CD4-positive, CD25-positive, alpha-beta regulatory T cell (primary cell): Measurements from ENCODE around the gene MCM8. TPM values are rescaled to one million over a fixed set of nuclear protein-coding genes. Genes with fewer than 3 reads are reported as not detected.

Source experiments
- ATAC-seq, 2 donors: fragments of 150-1000 bp; cut with Tn5 transposase; one replicate each; pipeline ENCODE4 v1.10.0; 2021; ENCODE audit warnings: low read depth in 2 of 2, moderate number of reproducible peaks in 2 of 2, moderate library complexity in 1 of 2
- DNase-seq, 3 donors: peaks; one replicate each; pipeline versions ENCODE4 v3.0.0 to v3.0.0-alpha.2; 2012 to 2022; ENCODE audit warnings: mixed read lengths in 1 of 3
- H3K27ac ChIP-seq: one replicate; pipeline ENCODE4 v1.7.0; 2013; ENCODE audit warnings: mild to moderate bottlenecking, low read length; ENCODE audit not compliant: insufficient read depth, poor library complexity, severe bottlenecking
- H3K27me3 ChIP-seq: one replicate; pipeline ENCODE4 v1.7.0; 2013; ENCODE audit warnings: low read length; ENCODE audit not compliant: control insufficient read depth, insufficient read depth
- H3K36me3 ChIP-seq: one replicate; pipeline ENCODE4 v1.7.0; 2013; ENCODE audit warnings: mild to moderate bottlenecking, low read length, moderate library complexity; ENCODE audit not compliant: control insufficient read depth, insufficient read depth
- H3K4me1 ChIP-seq: 2 replicates; pipeline ENCODE4 v1.7.0; 2013; ENCODE audit warnings: mild to moderate bottlenecking, low read length; ENCODE audit not compliant: insufficient read depth, control insufficient read depth, poor library complexity, severe bottlenecking
- H3K4me3 ChIP-seq: one replicate; pipeline ENCODE4 v1.7.0; 2013; ENCODE audit warnings: low read depth, mild to moderate bottlenecking, low read length, moderate library complexity
- H3K9me3 ChIP-seq, 2 experiments: 1 replicate in 1 of 2; 2 replicates in 1 of 2; pipeline ENCODE4 v1.7.0; 2013; ENCODE audit warnings: low read length in 2 of 2, mild to moderate bottlenecking in 1 of 2, moderate library complexity in 1 of 2; ENCODE audit not compliant: control insufficient read depth in 2 of 2
- H3K27ac Mint-ChIP-seq, 3 donors: one replicate each; pipeline ENCODE4 v1.8.0; 2020 to 2022; ENCODE audit warnings: mild to moderate bottlenecking in 3 of 3, mixed read lengths in 3 of 3, moderate library complexity in 2 of 3
- H3K27me3 Mint-ChIP-seq: one replicate; pipeline ENCODE4 v1.8.0; 2022; ENCODE audit warnings: mild to moderate bottlenecking, mixed read lengths
- H3K36me3 Mint-ChIP-seq: one replicate; pipeline ENCODE4 v1.8.0; 2020; ENCODE audit warnings: mixed read lengths
- H3K4me1 Mint-ChIP-seq, 4 donors: one replicate each; pipeline ENCODE4 v1.8.0; 2020 to 2022; ENCODE audit warnings: mixed read lengths in 4 of 4, mild to moderate bottlenecking in 1 of 4
- H3K4me3 Mint-ChIP-seq, 4 donors: one replicate each; pipeline ENCODE4 v1.8.0; 2020 to 2022; ENCODE audit warnings: mild to moderate bottlenecking in 4 of 4, mixed read lengths in 4 of 4, moderate library complexity in 3 of 4
- H3K9me3 Mint-ChIP-seq, 7 donors: one replicate each; pipeline ENCODE4 v1.8.0; 2020 to 2022; ENCODE audit warnings: mixed read lengths in 7 of 7, mild to moderate bottlenecking in 3 of 7, moderate library complexity in 2 of 7
- polyA plus RNA-seq, 4 donors: library from polyadenylated mRNA; unstranded; fragments of 300-500 nt; fragmentation: Illumina TruSeq; gene quantifications; one replicate each; pipeline ENCODE4 v1.2.3, GENCODE V29; 2021
- total RNA-seq: library from RNA; stranded (reverse); gene quantifications from one replicate; pipeline ENCODE4 v1.2.3, GENCODE V29; 2022

Gene MCM8
- total RNA-seq (6.4 TPM), polyA plus RNA-seq (1 to 10 TPM in 2 of 4 donors, under 1 TPM in 2; 0.52 to 1.7 (median 1.0) TPM)

DNA sequence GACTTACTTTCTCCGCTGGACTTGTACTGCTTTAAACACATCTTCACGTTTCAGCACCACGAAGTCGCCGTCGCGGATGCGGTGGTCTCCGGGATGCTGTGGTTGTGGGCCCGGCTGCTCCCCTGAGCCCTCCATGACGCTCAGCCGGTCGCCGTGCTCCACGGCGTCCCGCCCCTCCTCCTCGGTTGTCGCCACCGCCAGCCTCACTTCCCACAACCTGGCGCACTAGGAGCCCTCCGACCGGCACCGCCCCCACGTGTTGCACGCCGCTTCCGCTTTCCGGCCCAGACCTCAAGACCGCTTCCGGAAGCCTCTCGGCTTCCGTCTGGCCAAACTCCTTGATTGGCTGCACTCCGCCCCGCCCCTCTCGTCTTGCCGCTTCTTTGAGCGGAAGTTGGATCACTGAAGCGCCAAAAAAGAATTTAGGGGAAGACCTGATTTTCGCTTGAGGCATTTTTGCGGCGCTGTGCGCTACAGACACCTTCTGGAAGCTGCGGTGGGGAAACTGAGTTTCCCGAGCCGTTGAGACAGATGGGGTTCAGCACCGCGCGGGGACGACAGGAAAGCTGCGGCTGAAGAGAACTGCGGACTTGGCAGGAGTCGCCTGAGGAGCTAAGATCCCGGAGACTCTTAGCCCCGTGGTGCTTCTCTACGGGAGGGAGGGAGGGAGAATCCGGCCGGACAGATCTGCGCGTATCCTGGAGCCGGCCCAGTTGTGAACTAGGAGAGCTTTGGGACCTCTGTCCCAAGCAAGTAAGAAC is at the start of gene MCM8, which contains the start of gene TRMT6:
Gene MCM8 (plus strand): TSS at position 382 of the 761 bp plus-strand sequence. CDS start 1,364 bp downstream, outside the sequence.
Gene TRMT6 (minus strand): TSS at position 263 of the 761 bp plus-strand sequence. CDS start 128 bp downstream, at position 135.
- DNase-seq: peak; percentile 94 to 98 (median 95)
- H3K36me3 Mint-ChIP-seq: peaks cover 30% of the 10 kb centered on the region
- no peaks in the 10 kb centered on the region for H3K9me3 Mint-ChIP-seq
- H3K27ac ChIP-seq: peak within 1 kb of the TSS; percentile 83
- ATAC-seq: peak; percentile 98 to 99
- H3K4me1 Mint-ChIP-seq: peaks cover 8 to 54% (median 26%) of the 10 kb centered on the region in 4 donors
- H3K4me1 ChIP-seq: peaks cover 25% of the 10 kb centered on the region
- H3K4me3 Mint-ChIP-seq: peak within 1 kb of the TSS; percentile 92 to 100 (median 98)
- H3K27me3 ChIP-seq: no peaks in the 10 kb centered on the region
- H3K27me3 Mint-ChIP-seq: peaks cover 5% of the 10 kb centered on the region
- H3K36me3 ChIP-seq: peaks cover 47% of the 10 kb centered on the region
- H3K27ac Mint-ChIP-seq: peak within 1 kb of the TSS; percentile 91 to 99 (median 96)
- H3K9me3 ChIP-seq: no peaks in the 10 kb centered on the region
- peak within 1 kb of the TSS; percentile 91 for H3K4me3 ChIP-seq

DNA sequence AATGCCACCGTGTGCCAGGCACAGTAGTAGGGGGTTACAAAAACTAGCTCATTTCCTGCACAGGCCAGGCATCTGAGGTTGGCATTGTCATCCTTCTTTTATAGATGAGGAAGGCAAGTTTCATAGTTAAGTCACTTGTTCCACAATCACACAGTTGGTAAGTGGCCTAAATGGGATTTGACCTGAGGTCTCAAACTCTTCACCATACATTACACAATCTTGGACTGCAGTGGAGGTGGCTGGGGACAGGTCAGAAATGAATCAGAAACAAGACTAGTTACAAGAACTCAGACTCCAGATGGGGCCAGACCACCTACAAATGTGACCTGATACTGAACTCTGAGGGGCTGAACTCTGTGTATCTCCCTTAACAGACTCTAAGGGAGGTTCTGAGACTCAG is 49.5 kb upstream of the MCM8 start:
- Mint-ChIP-seq H3K27me3 (peaks cover 29% of the 10 kb centered on the region), H3K36me3 (no peaks in the 10 kb centered on the region), H3K4me3 (no peak overlapping the region), H3K9me3 (peaks cover 0 to 5% (median 0%) of the 10 kb centered on the region in 7 donors), H3K4me1 (no peaks in the 10 kb centered on the region), H3K27ac (no peak overlapping the region)
- H3K9me3 ChIP-seq: peaks cover 0 to 3% of the 10 kb centered on the region in 2 experiments
- no peaks in the 10 kb centered on the region for H3K36me3 ChIP-seq
- H3K4me1 ChIP-seq: no peaks in the 10 kb centered on the region
- ATAC-seq (no peak), DNase-seq (no peak)
- no peak overlapping the region for H3K4me3 ChIP-seq
- no peak overlapping the region for H3K27ac ChIP-seq
- peaks cover 22% of the 10 kb centered on the region for H3K27me3 ChIP-seq

DNA sequence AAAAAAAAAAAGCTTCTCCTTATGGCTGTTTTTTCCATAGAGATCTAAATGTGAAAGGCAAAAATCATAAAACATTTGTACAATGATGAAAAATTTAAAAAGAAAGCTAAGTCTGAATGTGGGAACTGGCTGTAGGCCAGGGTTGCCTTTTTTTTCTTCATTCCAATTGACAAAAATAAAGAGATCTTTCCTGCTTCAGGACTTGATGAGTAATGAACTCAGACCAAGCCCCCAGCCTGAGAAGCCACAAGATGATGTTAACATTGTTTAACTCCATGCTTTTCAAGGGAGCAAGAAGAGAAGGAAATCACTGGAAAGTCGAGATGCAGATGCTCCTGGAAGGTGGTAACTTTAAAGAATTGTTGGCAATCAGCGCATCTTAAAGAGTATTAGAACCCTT is 41.5 kb upstream of the MCM8 start:
- Histone ChIP-seq H3K27ac (no peak overlapping the region), H3K4me1 (peaks cover 9% of the 10 kb centered on the region), H3K9me3 (no peaks in the 10 kb centered on the region), H3K27me3 (peaks cover 30% of the 10 kb centered on the region), H3K36me3 (no peaks in the 10 kb centered on the region), H3K4me3 (no peak overlapping the region)
- no peak overlapping the region for H3K27ac Mint-ChIP-seq
- H3K4me3 Mint-ChIP-seq: no peak overlapping the region
- peaks cover 0 to 2% (median 0%) of the 10 kb centered on the region in 7 donors for H3K9me3 Mint-ChIP-seq
- DNase-seq: no peak
- ATAC-seq: no peak
- H3K36me3 Mint-ChIP-seq: no peaks in the 10 kb centered on the region
- H3K27me3 Mint-ChIP-seq: peaks cover 70% of the 10 kb centered on the region
- peaks cover 8 to 13% (median 10%) of the 10 kb centered on the region in 4 donors for H3K4me1 Mint-ChIP-seq

DNA sequence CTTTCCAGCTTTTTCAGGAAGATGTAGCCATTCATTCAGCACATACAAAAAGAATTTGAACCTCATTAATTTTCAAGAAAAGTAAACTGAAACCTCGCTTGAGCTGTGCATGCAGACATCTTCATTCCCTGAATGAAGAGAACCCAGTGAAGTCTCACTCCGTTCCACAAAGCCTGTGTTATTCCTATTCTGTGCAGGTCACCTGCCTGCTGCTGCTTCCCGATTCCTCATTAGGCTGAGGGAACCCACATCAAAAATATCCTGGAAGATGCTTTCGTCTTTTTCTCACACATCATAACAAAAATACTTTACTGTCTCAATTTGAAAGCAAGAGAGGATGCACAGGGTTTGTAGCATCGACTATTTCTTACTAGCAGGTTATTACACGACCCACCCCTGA is 40.3 kb upstream of the MCM8 start:
- Histone ChIP-seq H3K27me3 (peaks cover 25% of the 10 kb centered on the region), H3K27ac (no peak overlapping the region), H3K4me3 (no peak overlapping the region), H3K36me3 (no peaks in the 10 kb centered on the region), H3K4me1 (peaks cover 9% of the 10 kb centered on the region), H3K9me3 (no peaks in the 10 kb centered on the region)
- peak overlapping the region in 2 of 4 donors; percentile 12 to 24 for H3K4me3 Mint-ChIP-seq
- DNase-seq (no peak), ATAC-seq (no peak)
- peaks cover 8 to 13% (median 10%) of the 10 kb centered on the region in 4 donors for H3K4me1 Mint-ChIP-seq
- H3K36me3 Mint-ChIP-seq: no peaks in the 10 kb centered on the region
- H3K27me3 Mint-ChIP-seq: peaks cover 69% of the 10 kb centered on the region
- H3K9me3 Mint-ChIP-seq: peaks cover 0 to 2% (median 0%) of the 10 kb centered on the region in 7 donors
- no peak overlapping the region for H3K27ac Mint-ChIP-seq

DNA sequence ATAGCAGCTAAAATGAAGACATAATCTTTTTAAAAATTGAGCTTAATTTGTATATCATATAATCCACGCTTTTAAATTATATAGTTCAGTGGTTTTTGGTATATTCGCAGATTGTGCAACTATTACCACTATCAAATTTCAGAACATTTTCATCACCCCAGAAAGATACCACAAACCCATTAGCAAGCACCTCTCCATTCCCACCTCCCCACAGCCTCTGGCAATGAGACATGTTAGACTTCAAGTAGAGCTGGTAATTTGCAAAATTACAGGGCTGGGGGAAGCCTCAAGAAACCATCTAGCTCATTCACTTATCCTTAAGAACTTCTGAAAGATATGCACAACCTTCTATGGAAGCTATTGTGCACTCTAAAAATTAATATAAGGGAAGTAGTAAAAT is 37.3 kb upstream of the MCM8 start:
- Mint-ChIP-seq H3K27me3 (peaks cover 54% of the 10 kb centered on the region), H3K36me3 (no peaks in the 10 kb centered on the region), H3K4me3 (no peak overlapping the region), H3K9me3 (peaks cover 0 to 2% (median 0%) of the 10 kb centered on the region in 7 donors), H3K4me1 (peaks cover 8 to 13% (median 10%) of the 10 kb centered on the region in 4 donors), H3K27ac (no peak overlapping the region)
- Histone ChIP-seq H3K4me1 (peaks cover 9% of the 10 kb centered on the region), H3K27ac (no peak overlapping the region), H3K9me3 (no peaks in the 10 kb centered on the region), H3K36me3 (no peaks in the 10 kb centered on the region), H3K4me3 (no peak overlapping the region), H3K27me3 (peaks cover 19% of the 10 kb centered on the region)
- no peak for DNase-seq
- ATAC-seq: no peak

DNA sequence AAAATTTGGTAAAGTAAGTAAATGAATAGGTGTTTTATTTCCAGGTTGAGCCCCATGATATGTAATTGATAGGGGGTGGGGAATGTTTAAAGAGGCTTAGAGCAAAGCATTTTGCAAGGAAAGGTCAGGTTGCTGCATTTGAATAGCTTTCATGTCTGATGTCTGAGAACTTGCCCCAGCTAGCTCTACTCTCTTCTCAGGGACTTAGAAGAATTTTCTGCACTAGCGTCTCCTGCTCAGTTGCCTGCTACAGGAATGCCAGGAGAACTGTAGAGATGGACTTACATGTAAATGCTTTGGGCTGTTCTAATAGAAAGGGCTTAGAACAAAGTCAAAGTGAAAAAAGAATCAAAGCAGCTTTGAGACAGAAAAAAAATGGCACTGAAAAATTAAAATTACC is 35.6 kb upstream of the MCM8 start:
- Histone ChIP-seq H3K4me1 (peaks cover 22% of the 10 kb centered on the region), H3K4me3 (no peak overlapping the region), H3K9me3 (no peaks in the 10 kb centered on the region), H3K27ac (no peak overlapping the region), H3K36me3 (no peaks in the 10 kb centered on the region), H3K27me3 (peaks cover 17% of the 10 kb centered on the region)
- Mint-ChIP-seq H3K4me1 (peaks cover 15 to 27% (median 21%) of the 10 kb centered on the region in 4 donors), H3K9me3 (peaks cover 0 to 2% (median 0%) of the 10 kb centered on the region in 7 donors), H3K27ac (no peak overlapping the region), H3K4me3 (no peak overlapping the region), H3K36me3 (no peaks in the 10 kb centered on the region), H3K27me3 (peaks cover 37% of the 10 kb centered on the region)
- DNase-seq (no peak), ATAC-seq (no peak)

DNA sequence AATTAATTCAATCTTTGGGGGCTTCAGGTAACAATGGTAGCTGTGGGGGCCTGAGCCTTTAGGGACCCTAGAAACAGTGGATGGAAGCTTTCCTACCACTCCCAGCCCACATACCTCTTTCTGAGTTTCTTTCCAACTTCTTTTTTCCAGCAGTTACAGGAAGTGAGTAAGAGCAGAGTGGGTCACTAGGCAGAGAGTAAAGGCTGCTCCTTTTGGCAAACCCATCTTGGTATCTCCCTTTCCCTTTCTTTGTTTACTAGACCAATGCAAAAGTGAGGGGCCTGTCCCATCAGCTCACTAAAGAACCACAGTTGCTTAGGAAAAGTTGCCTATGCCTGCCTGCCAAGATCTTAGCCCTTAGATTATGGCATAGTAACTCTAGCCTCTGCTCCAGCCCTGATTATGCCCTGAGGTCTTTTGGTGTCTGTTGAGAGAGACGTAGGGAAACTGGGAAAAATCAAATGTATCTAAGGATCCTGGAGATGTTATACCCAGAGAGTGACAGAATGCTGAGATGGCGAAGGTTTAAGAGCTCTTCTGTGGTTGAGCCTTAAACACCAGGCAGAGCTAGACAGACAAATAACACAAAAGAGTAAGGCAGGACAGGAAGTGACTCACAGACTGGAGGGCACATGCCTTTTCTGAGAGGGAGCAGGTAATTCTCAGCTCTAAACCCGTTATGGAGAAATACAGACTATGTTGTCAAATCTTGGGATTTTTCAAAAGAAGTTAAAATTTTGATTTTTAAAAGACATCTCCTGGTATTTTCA is 31.4 kb upstream of the MCM8 start:
- DNase-seq (peak in 1 of 3 donors; percentile 72), ATAC-seq (peak; percentile 82 to 85)
- no peaks in the 10 kb centered on the region for H3K36me3 Mint-ChIP-seq
- H3K27me3 ChIP-seq: no peaks in the 10 kb centered on the region
- no peaks in the 10 kb centered on the region for H3K36me3 ChIP-seq
- peak overlapping the region in 2 of 3 donors; percentile 18 to 76 for H3K27ac Mint-ChIP-seq
- peak overlapping the region in 1 of 4 donors; percentile 14 for H3K4me3 Mint-ChIP-seq
- H3K4me3 ChIP-seq: peak overlapping the region; percentile 42
- H3K27ac ChIP-seq: no peak overlapping the region
- peaks cover 2% of the 10 kb centered on the region for H3K27me3 Mint-ChIP-seq
- H3K4me1 ChIP-seq: peaks cover 16% of the 10 kb centered on the region
- H3K9me3 ChIP-seq: no peaks in the 10 kb centered on the region
- peaks cover 0 to 2% (median 0%) of the 10 kb centered on the region in 7 donors for H3K9me3 Mint-ChIP-seq
- H3K4me1 Mint-ChIP-seq: peaks cover 7 to 24% (median 18%) of the 10 kb centered on the region in 4 donors
